HuH-7 (cell line): ENCODE results near the gene MTCH2.
"Not testable (repeated sequence)": the region's sequence is repeated elsewhere in the genome, so short reads cannot be mapped to it uniquely, and the experiment has no call there.

Source experiments
- DNase-seq: peaks from one replicate; pipeline ENCODE4 v3.0.0; 2011; ENCODE audit warnings: low spot score

Gene MTCH2

GRCh38 chr11:47642099-47642855 is at the start of gene MTCH2:
Gene MTCH2 (minus strand): TSS chr11:47642559. CDS start chr11:47642465, 94 bp downstream.
- peak; percentile 91 for DNase-seq

GRCh38 chr11:47691979-47692378 is 49.6 kb upstream of the MTCH2 start:
- no peak for DNase-seq

GRCh38 chr11:47689480-47689879 is 47.1 kb upstream of the MTCH2 start:
- DNase-seq, result no peak

GRCh38 chr11:47688991-47689390 is 46.6 kb upstream of the MTCH2 start:
- no peak for DNase-seq

- DNase-seq, result no peak
Observed at GRCh38 chr11:47688111-47688510, 45.8 kb upstream of the MTCH2 start.

- DNase-seq, result not testable (repeated sequence)
Observed at GRCh38 chr11:47686704-47687103, 44.3 kb upstream of the MTCH2 start.

GRCh38 chr11:47686151-47686550 is 43.8 kb upstream of the MTCH2 start:
- DNase-seq, result no peak

GRCh38 chr11:47675851-47676250 is 33.5 kb upstream of the MTCH2 start:
- no peak for DNase-seq

- DNase-seq, result no peak
Observed at GRCh38 chr11:47672283-47672730, 29.9 kb upstream of the MTCH2 start.

- DNase-seq, result no peak
Observed at GRCh38 chr11:47669856-47670255, 27.5 kb upstream of the MTCH2 start.

- no peak for DNase-seq
Observed at GRCh38 chr11:47668665-47669064, 26.3 kb upstream of the MTCH2 start.

GRCh38 chr11:47667555-47667954 is 25.2 kb upstream of the MTCH2 start:
- DNase-seq, result no peak

- DNase-seq, result no peak
Observed at GRCh38 chr11:47667135-47667534, 24.8 kb upstream of the MTCH2 start.

- not testable (repeated sequence) for DNase-seq
Observed at GRCh38 chr11:47664936-47665335, 22.6 kb upstream of the MTCH2 start.

GRCh38 chr11:47661245-47661644 is 18.9 kb upstream of the MTCH2 start:
- no peak for DNase-seq

- DNase-seq, result no peak
Observed at GRCh38 chr11:47659276-47659675, 16.9 kb upstream of the MTCH2 start.

- no peak for DNase-seq
Observed at GRCh38 chr11:47656260-47656885, 14.0 kb upstream of the MTCH2 start.

- DNase-seq, result no peak
Observed at GRCh38 chr11:47651818-47652469, 9.6 kb upstream of the MTCH2 start.

GRCh38 chr11:47649276-47649675 is 6.9 kb upstream of the MTCH2 start:
- DNase-seq, result no peak

GRCh38 chr11:47646019-47646418 is 3.7 kb upstream of the MTCH2 start:
- no peak for DNase-seq

- no peak for DNase-seq
Observed at GRCh38 chr11:47645500-47645899, 3.1 kb upstream of the MTCH2 start.

GRCh38 chr11:47641600-47642098 is 710 bp downstream of the MTCH2 start:
- DNase-seq, result no peak

- DNase-seq, result not testable (repeated sequence)
Observed at GRCh38 chr11:47640506-47640905, 1.9 kb downstream of the MTCH2 start.
